ENCODE data around the gene FBXL19. TPM values are rescaled to one million over a fixed set of nuclear protein-coding genes. Genes with fewer than 3 reads are reported as not detected.

The FBXL19 gene
- total and polyA plus RNA-seq, 2 of the 13 experiments (the other 11 are each of a cell fraction or from before 2014, with no cell fraction given), result 6.0 to 13.7 TPM

GRCh38 chr16:30953511-30954124 is 30.2 kb downstream of the FBXL19 start (continued):
- TF ChIP-seq SOX13 (IDR thresholded peaks at IDR 0.05) (no peak), SOX13 (CRISPR knock-in tag; conservative IDR thresholded peaks at IDR 0.05 in 1 of 2, IDR thresholded peaks at IDR 0.05 in 1 of 2) (no peak), ZSCAN30 (CRISPR knock-in tag; IDR thresholded peaks at IDR 0.05) (no peak), ZNF276 (CRISPR knock-in tag; IDR thresholded peaks at IDR 0.05; ENCODE audit: low read depth) (no peak), NCOA1 (CRISPR knock-in tag; IDR thresholded peaks at IDR 0.05) (no peak), ZBTB7B (CRISPR knock-in tag; IDR thresholded peaks at IDR 0.05) (peak; percentile 92), HNRNPH1 (optimal IDR thresholded peaks at IDR 0.05; ENCODE audit: low read depth, low read length) (no peak), ZZZ3 (CRISPR knock-in tag; IDR thresholded peaks at IDR 0.05; ENCODE audit: borderline replicate concordance) (no peak), ZNF589 (CRISPR knock-in tag; conservative IDR thresholded peaks at IDR 0.05) (no peak), SATB2 (CRISPR knock-in tag; IDR thresholded peaks at IDR 0.05) (no peak), ARNT2 (CRISPR knock-in tag; IDR thresholded peaks at IDR 0.05; ENCODE audit: low read depth) (no peak; the same call in 1 of the 2 replicates), ZNF512B (CRISPR knock-in tag; IDR thresholded peaks at IDR 0.05; ENCODE audit: borderline replicate concordance) (peak; percentile 86; the same call in 1 of the 2 replicates), ZNF781 (CRISPR knock-in tag; IDR thresholded peaks at IDR 0.05; ENCODE audit: borderline replicate concordance, not compliant biosample characterization) (peak; percentile 28), ARID2 (CRISPR knock-in tag; IDR thresholded peaks at IDR 0.05; ENCODE audit: borderline replicate concordance) (no peak), NFE2L2 (IDR thresholded peaks at IDR 0.05; ENCODE audit: low read length) (no peak), ZNF646 (CRISPR knock-in tag; IDR thresholded peaks at IDR 0.05) (no peak), IRF2 (CRISPR knock-in tag; IDR thresholded peaks at IDR 0.05) (peak; percentile 54), ADNP (CRISPR knock-in tag; IDR thresholded peaks at IDR 0.05) (no peak), RBM22 (optimal IDR thresholded peaks at IDR 0.05; ENCODE audit: low read length) (peak; percentile 46), SRSF1 (optimal IDR thresholded peaks at IDR 0.05; ENCODE audit: low read depth, low read length) (no peak)

Measured in HepG2 (cell line).